Neural crest cell (in vitro differentiated cells): ENCODE data around the gene SH3TC1. TPM values are rescaled to one million over a fixed set of nuclear protein-coding genes. Genes with fewer than 3 reads are reported as not detected.
A peak's percentile ranks its signal among the peaks of the same experiment; 100 is the strongest.

Experiments used
- DNase-seq: peaks from one replicate; pipeline ENCODE4 v3.0.0; 2021; ENCODE audit warnings: low read depth, mixed read lengths, low spot score
- H3K27ac Mint-ChIP-seq: one replicate; pipeline ENCODE4 v1.8.0; 2021; ENCODE audit warnings: mild to moderate bottlenecking, mixed read lengths; ENCODE audit not compliant: unreplicated experiment
- H3K27me3 Mint-ChIP-seq: 2 replicates; pipeline ENCODE4 v1.8.0; 2021; ENCODE audit warnings: low read depth, mild to moderate bottlenecking, mixed read lengths
- H3K36me3 Mint-ChIP-seq: 2 replicates; pipeline ENCODE4 v1.8.0; 2021; ENCODE audit warnings: low read depth, mild to moderate bottlenecking, mixed read lengths
- H3K4me1 Mint-ChIP-seq: 2 replicates; pipeline ENCODE4 v1.8.0; 2021; ENCODE audit warnings: mixed read lengths
- H3K4me3 Mint-ChIP-seq: one replicate; pipeline ENCODE4 v1.8.0; 2021; ENCODE audit warnings: mild to moderate bottlenecking, mixed read lengths
- H3K9me3 Mint-ChIP-seq: 2 replicates; pipeline ENCODE4 v1.8.0; 2021; ENCODE audit warnings: mixed read lengths
- long read RNA-seq: library from polyadenylated mRNA; unstranded; transcript quantifications from one replicate; pipeline ENCODE4 v2.0.0, GENCODE V29; 2020
- total RNA-seq: library from RNA; stranded (reverse); gene quantifications from 2 replicates; pipeline ENCODE4 v1.2.1, GENCODE V29; 2021
- TF ChIP-seq, protein P1 (sequence below): fragments of 200-600 bp; sonication (generic); conservative IDR thresholded peaks from 2 replicates; pipeline ENCODE4 v1.5.0; 2021; ENCODE audit warnings: antibody characterized with exemption, mild to moderate bottlenecking

SH3TC1 gene
- 2.5 and 2.7 TPM in 2 replicates for total RNA-seq
- long read RNA-seq, partial matches to known transcripts: 1 of 1 reads
- long read RNA-seq, other reads (novel, unspliced or antisense): 0 of 1 reads

DNA sequence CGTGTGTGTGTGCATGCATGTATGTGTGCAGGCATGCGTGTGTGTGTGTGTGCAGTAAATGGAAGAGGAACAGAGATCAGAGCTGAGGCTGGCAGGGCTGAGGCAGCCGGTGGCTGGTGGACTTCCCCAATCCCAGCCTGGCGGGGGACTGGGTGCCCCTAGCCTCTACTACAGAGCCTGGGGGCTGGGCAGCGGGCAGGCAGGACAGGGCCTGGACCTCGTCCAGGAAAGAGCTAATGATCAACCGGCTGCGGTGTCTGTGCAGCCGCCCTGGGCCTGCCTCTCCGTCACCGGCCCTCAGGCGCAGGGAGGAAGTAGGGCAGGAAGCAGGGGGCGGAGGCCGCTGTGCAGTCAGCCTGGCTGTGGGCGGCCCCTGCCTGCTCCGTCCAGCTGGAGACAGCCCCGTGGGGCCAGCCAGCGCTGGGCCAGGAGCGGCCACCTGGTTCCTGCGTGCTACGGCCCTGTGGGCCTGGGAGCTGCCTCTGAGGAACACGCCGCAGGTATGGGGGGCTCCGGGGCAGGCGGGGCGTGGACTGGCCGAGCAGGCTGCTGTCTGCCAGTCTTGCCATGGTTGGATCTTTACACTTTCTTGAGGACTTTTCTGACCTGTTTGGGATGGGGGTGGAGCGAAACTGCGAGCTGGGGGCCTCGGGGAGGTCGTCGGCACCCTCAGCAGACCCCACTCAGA, at the start of gene SH3TC1:
SH3TC1 (plus strand) TSS at position 385 of the 688 bp plus-strand sequence. CDS start 5,905 bp downstream, outside the sequence.
- peak; percentile 57 for DNase-seq
- no peaks in the 10 kb centered on the region for H3K36me3 Mint-ChIP-seq
- H3K4me3 Mint-ChIP-seq: no peak within 1 kb of the TSS
- no peaks in the 10 kb centered on the region for H3K9me3 Mint-ChIP-seq
- peaks cover 16% of the 10 kb centered on the region for H3K4me1 Mint-ChIP-seq
- TF ChIP-seq, protein P1, sequence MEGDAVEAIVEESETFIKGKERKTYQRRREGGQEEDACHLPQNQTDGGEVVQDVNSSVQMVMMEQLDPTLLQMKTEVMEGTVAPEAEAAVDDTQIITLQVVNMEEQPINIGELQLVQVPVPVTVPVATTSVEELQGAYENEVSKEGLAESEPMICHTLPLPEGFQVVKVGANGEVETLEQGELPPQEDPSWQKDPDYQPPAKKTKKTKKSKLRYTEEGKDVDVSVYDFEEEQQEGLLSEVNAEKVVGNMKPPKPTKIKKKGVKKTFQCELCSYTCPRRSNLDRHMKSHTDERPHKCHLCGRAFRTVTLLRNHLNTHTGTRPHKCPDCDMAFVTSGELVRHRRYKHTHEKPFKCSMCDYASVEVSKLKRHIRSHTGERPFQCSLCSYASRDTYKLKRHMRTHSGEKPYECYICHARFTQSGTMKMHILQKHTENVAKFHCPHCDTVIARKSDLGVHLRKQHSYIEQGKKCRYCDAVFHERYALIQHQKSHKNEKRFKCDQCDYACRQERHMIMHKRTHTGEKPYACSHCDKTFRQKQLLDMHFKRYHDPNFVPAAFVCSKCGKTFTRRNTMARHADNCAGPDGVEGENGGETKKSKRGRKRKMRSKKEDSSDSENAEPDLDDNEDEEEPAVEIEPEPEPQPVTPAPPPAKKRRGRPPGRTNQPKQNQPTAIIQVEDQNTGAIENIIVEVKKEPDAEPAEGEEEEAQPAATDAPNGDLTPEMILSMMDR: no peak
- H3K27ac Mint-ChIP-seq: peak within 1 kb of the TSS; percentile 57
- no peaks in the 10 kb centered on the region for H3K27me3 Mint-ChIP-seq

DNA sequence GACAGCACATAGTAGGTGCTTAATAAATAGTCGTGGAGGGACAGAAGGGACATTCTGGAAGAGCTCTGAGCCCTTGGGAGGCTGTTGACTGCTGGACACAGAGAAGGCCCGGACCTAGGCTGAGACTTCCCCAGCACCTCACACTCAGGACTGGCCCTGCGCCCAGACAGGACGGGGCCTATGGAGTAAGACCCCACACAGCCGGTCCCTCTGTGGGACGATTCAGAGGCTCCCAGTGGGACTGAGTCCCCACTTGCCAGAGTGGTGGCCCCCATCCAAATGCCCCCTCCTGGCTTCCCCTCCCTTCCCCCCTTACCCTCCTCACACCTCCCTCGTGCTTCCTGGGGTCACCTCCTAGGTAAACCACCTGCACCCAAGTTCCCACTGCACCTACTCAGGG, 49.4 kb upstream of the SH3TC1 start:
- Mint-ChIP-seq H3K4me1 (peaks cover 14% of the 10 kb centered on the region), H3K27me3 (peaks cover 2% of the 10 kb centered on the region), H3K27ac (no peak overlapping the region), H3K4me3 (no peak overlapping the region), H3K9me3 (no peaks in the 10 kb centered on the region), H3K36me3 (no peaks in the 10 kb centered on the region)
- TF ChIP-seq, protein P1: no peak
- DNase-seq: no peak

DNA sequence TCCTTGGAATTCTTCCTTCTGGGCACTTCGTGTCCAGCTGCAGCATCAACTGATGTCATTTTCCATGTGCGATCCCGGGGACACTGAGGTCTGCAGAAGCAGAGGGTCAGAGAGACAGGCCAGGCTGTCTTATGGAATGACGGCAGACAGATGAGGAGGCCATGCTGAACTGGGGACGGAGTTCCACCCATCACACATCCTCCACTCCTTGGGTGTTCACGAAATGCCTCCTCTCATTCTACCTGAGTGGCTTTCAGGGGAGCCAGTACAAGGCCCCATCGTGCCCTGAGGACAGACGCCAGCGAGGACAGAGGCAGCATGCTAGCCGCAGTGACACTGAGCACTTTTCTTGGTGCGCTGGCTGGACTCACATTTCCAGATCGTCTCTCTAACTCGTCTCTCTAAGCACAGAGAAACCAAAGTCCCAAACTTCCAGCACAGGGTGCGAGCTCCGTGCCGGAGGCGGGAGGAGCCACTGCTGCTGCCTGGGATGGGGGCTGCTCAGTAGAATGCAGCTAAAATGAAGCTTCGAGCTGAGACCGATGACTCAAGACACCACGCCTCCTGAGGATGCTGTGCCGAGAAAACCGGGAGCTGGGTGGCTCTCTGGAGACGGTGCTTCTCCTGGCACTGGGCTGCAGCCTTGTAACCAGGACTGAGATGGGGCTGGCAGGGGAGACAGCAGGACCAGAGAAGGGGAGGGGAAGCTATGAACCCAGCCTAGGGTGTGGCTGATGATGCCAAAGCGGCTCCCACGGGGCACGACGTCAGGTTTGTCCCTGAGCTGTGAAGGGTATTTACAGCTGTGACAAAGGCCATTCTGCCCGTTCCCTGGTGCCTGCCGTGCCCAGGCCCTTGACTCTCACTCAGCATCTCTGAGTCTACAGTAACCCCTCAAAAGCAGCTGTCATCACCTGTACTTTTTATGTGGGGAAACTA, 48.7 kb upstream of the SH3TC1 start:
- Mint-ChIP-seq H3K27ac (peak overlapping the region; percentile 84), H3K4me3 (no peak overlapping the region), H3K4me1 (peaks cover 12% of the 10 kb centered on the region), H3K36me3 (no peaks in the 10 kb centered on the region), H3K27me3 (peaks cover 7% of the 10 kb centered on the region), H3K9me3 (no peaks in the 10 kb centered on the region)
- DNase-seq: no peak
- TF ChIP-seq, protein P1: no peak

DNA sequence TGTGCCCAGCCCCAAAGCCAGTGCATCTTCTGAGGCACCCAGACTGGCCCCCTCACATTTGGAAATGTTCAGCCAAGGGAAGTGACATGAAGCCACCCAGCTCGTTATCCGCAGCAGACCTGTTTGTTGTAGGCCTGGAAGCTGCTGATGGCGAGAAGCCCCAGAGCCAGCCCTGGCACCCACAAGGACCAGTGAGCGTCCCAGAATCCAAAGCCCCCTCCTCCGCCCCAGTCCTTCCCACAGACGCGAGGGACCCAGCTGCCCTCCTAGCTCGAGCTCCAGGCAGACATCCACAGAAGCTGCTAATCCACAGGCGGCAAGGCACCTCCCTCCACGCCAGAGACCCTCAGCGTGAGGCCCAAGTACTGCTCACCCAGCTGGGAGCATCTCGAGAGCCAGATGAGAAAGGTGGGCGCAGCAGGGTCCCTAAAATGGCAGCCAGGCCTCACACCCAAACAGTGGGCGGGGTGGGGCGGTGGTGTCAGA, 47.9 kb upstream of the SH3TC1 start:
- TF ChIP-seq, protein P1: no peak
- H3K9me3 Mint-ChIP-seq: no peaks in the 10 kb centered on the region
- H3K4me1 Mint-ChIP-seq: peaks cover 4% of the 10 kb centered on the region
- DNase-seq: no peak
- H3K36me3 Mint-ChIP-seq: no peaks in the 10 kb centered on the region
- no peak overlapping the region for H3K4me3 Mint-ChIP-seq
- no peak overlapping the region for H3K27ac Mint-ChIP-seq
- peaks cover 13% of the 10 kb centered on the region for H3K27me3 Mint-ChIP-seq

DNA sequence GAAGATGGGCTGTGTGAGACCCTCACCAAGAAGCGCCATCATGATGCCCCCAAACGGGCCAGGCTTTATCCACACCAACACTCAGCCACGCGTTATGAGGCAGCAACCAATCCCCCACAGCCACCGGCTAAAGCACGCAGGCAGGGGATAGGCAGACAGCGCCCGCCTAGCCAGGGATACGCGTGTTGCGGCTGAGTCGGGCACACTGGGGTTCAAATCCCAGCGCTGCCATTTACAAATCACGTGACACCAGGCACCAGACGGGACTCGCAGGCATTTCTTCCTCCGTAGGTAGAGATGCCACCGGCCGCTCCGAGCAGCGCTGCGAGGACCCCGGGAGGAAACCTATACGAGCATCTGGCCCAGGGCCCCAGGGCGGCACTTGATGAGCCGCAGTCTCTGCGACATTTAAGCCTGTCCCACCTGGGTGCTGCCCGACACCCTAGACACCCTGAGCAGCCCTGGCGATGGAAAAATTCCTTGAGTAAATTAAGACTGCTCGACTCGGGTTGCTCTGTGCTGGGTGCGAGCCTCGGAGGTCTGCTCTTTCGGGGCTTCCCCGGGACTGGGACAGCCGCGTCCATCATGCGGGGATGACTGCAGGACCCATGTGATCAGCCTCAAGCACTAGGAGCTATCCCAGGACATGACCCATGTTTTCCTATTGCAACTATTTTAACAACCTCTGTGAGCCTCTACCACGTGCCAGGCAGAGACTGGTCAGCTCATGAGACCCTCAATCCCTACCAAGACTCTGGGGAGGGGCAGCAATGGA, 46.8 kb upstream of the SH3TC1 start:
- TF ChIP-seq, protein P1: no peak
- H3K4me1 Mint-ChIP-seq: peaks cover under 1% of the 10 kb centered on the region
- no peaks in the 10 kb centered on the region for H3K36me3 Mint-ChIP-seq
- peaks cover 24% of the 10 kb centered on the region for H3K27me3 Mint-ChIP-seq
- no peak overlapping the region for H3K27ac Mint-ChIP-seq
- H3K4me3 Mint-ChIP-seq: no peak overlapping the region
- H3K9me3 Mint-ChIP-seq: no peaks in the 10 kb centered on the region
- DNase-seq: no peak
